KOPT-K1 (cell line): Measurements from ENCODE around the gene CBR1.
"Not testable (repeated sequence)": the region's sequence is repeated elsewhere in the genome, so short reads cannot be mapped to it uniquely, and the experiment has no call there.

Source experiments
- H3K27ac ChIP-seq: fragments of 200-600 bp; sonication (generic); 2 replicates; pipeline ENCODE4 v1.5.1; 2016; ENCODE audit warnings: antibody characterized with exemption, mild to moderate bottlenecking, low read depth, low read length; ENCODE audit not compliant: poor library complexity, severe bottlenecking
- H3K36me3 ChIP-seq: fragments of 200-600 bp; sonication (generic); 2 replicates; pipeline ENCODE4 v1.5.1; 2017; ENCODE audit warnings: antibody characterized with exemption, mild to moderate bottlenecking, low read length, moderate library complexity; ENCODE audit not compliant: insufficient read depth
- H3K9me3 ChIP-seq: fragments of 200-600 bp; sonication (generic); 2 replicates; pipeline ENCODE4 v1.5.1; 2017; ENCODE audit warnings: antibody characterized with exemption, low read length, mild to moderate bottlenecking; ENCODE audit not compliant: insufficient read depth, poor library complexity, severe bottlenecking

CBR1 gene

DNA sequence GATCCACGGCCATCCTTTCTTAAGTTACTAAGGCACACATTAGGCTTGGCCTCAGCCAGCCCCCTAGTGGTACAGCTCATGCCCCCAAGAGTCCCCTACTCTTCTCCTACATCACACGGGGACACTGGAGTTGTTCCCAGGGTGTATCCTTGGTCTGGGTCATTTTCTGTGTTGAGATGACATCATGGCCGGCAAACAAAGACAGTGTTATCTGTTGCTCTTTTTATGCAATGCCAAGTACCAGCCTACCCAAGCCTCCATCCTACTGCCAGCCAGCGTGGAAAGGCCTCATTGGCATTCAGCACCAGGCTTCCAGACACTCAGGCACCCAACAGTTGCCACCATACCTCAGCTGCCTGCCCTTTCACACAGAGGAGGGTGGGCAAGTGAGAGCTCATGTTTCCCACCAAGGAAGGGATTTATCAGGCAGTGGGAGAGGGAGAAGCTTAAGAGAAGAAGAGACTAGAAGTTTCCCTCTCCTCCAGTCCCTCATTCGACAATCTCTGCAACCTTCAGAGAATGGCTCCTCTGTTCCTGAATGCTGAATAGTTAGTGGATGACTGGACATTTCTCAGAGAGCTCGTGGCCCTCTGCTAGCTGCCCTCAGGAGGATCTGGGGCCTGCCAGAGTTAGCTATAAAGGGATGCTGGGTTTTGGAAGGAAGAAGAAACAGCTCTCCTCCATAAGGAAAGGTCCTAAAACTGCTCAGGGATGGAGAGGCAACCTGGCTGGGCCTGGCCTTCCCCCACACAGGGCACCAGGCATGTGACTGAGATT is 17.7 kb downstream of the CBR1 start:
- Histone ChIP-seq H3K27ac (no peak overlapping the region), H3K9me3 (peaks cover under 1% of the 10 kb centered on the region), H3K36me3 (no peaks in the 10 kb centered on the region)

DNA sequence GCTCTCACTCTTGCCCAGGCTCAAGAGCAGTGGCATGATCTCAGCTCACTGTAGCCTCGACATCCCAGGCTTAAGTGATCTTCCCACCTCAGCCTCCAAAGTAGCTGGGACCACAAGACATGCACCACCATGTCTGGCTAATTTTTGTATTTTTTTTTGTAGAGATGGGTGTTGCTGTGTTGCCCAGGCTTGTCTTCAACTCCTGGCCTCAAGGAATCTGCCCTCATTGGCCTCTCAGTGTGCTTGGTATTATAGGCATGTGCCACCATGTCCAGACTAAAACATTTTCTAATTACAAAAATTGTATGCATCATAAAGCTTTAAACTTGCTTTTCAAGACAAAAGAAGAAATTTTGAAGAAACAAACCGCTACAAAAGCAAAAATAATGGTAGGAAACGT is 20.1 kb downstream of the CBR1 start:
- H3K9me3 ChIP-seq: peaks cover 24% of the 10 kb centered on the region
- no peak overlapping the region for H3K27ac ChIP-seq
- H3K36me3 ChIP-seq: no peaks in the 10 kb centered on the region

DNA sequence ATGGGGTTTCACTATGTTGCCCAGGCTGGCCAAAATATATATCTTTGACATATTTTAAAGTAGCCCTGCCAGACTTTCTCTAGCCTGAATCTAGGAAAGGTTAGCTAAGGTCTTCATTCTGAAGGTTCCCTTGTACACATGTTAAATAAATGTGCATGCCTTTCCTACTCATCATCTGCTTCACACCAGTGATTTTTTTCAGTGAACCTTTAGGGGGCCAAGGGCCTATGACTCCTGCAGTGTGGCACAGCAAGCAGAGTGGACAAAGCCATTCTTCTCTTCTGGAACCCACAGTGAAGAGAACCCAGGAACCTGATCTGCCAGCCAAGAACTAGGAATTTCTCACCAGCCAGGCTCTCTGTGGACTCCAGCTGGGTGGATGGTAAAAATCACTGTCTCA is 22.9 kb downstream of the CBR1 start:
- H3K27ac ChIP-seq: no peak overlapping the region
- peaks cover 31% of the 10 kb centered on the region for H3K9me3 ChIP-seq
- H3K36me3 ChIP-seq: no peaks in the 10 kb centered on the region

DNA sequence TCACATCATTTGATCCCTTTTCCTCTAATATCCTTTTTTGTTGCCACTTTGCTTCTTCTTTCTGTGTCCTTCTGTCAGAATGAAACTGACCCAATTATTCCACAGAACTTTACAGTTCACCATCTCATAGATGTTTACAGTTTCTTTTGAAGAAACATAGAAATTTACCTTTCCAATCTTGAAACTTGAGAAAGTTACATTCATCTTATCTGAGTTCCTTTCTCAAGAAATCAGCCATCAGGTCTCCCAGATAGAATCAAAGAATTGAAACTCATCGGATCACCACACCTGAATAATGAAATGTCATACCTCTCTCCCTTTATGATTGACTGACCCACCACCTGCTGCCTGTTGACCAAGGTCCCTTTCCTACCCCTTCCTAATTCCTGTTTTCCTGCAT is 23.7 kb downstream of the CBR1 start:
- Histone ChIP-seq H3K27ac (no peak overlapping the region), H3K36me3 (no peaks in the 10 kb centered on the region), H3K9me3 (peaks cover 31% of the 10 kb centered on the region)

DNA sequence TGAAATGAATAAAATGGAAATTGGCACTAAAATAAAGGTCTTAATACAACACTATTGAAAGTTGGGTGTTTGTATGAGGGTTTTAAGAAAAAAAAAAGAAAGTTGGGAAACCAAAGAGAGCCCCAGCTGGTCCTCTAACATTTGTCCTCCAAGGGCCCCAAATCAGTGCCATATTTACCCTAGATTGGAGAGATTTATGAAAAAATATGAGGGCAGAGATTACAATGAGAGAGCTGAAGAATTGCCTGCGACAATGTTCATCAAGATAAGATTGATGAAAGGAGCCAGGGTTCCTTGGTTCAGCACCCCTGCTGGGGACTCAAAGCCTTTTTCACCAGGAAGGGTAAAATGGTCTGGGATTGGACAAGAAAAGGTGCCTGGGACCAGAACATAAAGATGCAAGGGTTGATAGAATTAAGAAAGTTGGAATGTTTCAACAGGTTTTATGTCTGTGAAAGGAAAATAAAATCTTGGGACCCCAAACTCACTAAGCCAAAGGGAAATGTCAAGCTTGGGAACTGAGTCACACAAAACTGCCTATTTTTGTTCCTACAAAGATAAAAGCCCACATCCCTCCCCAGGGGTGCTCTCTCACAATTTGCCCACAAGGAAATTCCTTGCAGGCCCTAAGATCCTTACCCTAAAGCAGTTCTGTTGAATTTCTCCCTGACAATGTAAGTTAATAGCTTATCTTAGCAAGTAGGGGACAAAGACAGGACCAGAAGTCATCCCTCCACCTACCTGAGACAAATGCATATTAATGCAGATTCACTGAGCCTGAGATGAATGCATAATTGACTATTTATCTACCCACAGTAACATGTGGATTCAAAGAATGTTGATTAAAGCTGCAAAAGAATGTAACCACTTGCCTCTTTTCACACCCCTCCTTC is 26.8 kb downstream of the CBR1 start:
- Histone ChIP-seq H3K27ac (no peak overlapping the region), H3K36me3 (no peaks in the 10 kb centered on the region), H3K9me3 (peaks cover 31% of the 10 kb centered on the region)

DNA sequence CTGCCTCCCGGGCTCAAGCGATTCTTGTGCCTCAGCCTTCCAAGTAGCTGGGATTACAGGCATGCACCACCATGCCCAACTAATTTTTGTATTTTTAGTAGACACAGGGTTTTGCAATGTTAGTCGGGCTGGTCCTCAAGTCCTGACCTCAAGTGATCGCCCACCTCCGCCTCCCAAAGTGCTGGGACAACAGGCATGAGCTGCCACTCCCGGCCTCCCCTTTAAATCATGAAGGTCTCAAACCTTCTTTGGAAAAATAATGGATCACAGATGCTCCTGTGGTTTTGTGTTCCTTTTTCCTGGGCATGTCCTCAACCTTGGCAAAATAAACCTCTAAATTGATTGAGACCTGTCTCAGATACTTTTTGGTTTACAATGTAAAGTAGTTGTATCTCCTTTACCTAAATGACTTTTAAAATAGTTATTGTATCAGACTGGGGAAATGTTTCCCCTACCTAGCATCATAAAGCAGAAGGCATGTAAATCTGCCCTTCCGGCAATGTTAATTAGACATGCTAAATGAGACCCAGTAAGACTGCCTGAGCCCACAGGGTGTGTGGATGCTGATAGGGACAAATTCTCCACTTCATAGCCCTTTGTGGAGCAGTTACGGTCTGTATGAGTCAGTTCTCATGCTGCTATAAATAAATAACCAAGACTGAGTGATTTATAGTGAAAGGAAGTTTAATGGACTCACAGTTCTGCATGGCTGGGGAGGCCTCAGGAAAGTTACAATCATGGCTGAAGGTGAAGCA is 27.8 kb downstream of the CBR1 start:
- Histone ChIP-seq H3K27ac (no peak overlapping the region), H3K36me3 (no peaks in the 10 kb centered on the region), H3K9me3 (peaks cover 29% of the 10 kb centered on the region)

DNA sequence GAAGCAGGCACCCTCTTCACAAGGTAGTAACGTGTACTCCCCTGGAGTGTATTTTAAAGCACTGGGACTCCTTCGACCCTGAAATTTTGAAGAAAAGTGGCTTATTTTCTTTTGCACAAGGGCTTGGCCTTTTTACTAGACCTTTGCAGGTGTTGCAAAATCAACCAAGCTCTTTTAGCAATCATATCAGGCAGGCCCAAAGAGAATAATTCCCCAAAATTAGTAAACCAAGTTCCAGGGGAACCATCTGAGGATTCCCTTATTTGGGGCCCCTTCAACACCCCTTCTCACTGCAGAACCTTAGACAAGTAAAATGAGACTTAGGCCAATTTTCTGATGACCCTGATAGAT is 28.3 kb downstream of the CBR1 start:
- Histone ChIP-seq H3K9me3 (peaks cover 29% of the 10 kb centered on the region), H3K36me3 (no peaks in the 10 kb centered on the region), H3K27ac (no peak overlapping the region)

DNA sequence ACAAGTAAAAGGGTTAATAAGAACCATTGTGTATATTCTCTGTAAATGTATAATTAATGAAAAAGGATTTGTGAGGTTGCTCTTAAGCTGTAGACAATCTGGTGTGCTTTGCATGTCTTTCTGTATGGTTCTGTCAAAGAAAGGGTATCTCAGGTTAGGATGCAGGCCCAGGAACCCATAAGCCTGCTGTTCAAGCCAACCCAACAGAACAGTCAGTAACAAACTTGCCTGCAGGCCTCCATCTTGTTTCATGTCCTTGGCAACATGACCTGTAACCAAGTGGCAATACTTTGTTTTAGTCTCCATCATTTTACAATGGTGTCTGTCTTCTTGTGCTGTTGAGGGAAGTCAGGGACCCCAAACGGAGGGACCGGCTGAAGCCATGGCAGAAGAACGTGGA is 29.2 kb downstream of the CBR1 start:
- no peak overlapping the region for H3K27ac ChIP-seq
- peaks cover 26% of the 10 kb centered on the region for H3K9me3 ChIP-seq
- no peaks in the 10 kb centered on the region for H3K36me3 ChIP-seq

DNA sequence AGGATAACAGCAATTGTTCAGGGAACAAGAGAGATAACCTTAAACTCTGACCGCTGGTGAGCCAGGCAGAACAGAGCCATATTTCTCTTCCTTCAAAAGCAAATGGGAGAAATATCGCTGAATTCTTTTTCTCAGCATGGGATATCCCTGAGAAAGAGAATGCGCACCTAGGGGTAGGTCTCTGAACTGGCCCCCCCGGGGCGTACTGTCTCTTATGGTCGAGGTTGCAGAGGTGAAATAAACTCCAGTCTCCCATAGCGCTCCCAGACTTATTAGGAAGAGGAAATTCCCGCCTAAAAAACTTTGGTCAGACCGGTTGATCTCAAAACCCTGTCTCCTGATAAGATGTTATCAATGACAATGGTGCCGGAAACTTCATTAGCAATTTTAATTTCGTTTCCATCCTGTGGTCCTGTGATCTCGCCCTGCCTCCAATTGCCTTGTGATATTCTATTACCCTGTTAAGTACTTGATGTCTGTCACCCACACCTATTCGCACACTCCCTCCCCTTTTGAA is 29.9 kb downstream of the CBR1 start:
- peaks cover 20% of the 10 kb centered on the region for H3K9me3 ChIP-seq
- H3K27ac ChIP-seq, H3K36me3 ChIP-seq: not testable (repeated sequence)

DNA sequence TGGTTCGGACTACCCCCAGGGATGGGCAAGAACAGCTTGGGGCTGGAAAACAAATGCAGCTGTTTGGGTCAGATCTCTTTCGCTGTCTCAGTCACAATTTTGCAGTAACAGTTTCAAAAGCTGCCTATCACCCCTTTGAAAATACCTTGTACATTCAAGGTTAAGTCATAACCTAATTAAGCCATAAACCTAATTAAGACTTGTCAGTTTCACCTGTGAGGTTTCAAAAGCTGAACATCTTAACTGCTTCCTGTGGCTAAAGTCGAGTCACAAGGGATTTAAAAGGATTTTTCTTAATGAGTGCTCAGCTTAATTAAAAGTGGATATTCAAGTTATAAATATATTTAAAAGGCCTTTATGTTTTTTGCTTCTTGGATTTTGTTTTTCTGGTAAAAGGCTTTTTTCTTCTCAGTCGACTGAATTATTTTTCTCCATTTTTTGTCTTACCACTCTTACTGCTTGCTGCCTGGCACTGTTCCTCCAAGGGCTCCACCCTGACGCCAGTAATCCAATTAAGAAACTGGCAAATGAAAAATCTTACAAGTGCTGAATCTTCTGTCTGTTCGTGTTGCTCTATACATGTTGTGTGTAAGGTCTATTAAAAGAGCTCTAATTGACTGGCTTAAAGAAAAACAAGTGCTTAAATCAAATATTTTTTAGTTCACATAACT is 31.3 kb downstream of the CBR1 start:
- no peak overlapping the region for H3K27ac ChIP-seq
- H3K36me3 ChIP-seq: no peaks in the 10 kb centered on the region
- H3K9me3 ChIP-seq: peaks cover 11% of the 10 kb centered on the region

DNA sequence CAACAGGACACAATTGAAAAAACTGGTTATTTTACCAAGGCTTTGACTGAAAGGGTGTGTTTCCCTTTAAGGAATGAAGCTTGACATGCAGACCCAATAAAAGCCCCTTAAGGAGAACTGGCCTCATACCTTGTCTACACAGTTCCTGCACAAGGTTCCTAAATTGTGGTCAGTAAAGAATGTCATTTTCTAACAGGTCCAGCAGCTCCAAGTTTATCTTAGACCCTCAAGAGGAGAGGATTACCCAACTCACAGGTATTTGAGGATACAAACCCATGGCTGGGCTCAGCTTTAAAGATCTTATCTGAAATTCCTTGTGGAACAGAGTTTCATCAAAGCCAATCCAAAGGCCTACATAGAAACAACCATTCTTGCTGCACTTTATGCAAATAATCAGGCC is 33.6 kb downstream of the CBR1 start:
- H3K36me3 ChIP-seq: no peaks in the 10 kb centered on the region
- H3K27ac ChIP-seq: no peak overlapping the region
- H3K9me3 ChIP-seq: peaks cover 11% of the 10 kb centered on the region

DNA sequence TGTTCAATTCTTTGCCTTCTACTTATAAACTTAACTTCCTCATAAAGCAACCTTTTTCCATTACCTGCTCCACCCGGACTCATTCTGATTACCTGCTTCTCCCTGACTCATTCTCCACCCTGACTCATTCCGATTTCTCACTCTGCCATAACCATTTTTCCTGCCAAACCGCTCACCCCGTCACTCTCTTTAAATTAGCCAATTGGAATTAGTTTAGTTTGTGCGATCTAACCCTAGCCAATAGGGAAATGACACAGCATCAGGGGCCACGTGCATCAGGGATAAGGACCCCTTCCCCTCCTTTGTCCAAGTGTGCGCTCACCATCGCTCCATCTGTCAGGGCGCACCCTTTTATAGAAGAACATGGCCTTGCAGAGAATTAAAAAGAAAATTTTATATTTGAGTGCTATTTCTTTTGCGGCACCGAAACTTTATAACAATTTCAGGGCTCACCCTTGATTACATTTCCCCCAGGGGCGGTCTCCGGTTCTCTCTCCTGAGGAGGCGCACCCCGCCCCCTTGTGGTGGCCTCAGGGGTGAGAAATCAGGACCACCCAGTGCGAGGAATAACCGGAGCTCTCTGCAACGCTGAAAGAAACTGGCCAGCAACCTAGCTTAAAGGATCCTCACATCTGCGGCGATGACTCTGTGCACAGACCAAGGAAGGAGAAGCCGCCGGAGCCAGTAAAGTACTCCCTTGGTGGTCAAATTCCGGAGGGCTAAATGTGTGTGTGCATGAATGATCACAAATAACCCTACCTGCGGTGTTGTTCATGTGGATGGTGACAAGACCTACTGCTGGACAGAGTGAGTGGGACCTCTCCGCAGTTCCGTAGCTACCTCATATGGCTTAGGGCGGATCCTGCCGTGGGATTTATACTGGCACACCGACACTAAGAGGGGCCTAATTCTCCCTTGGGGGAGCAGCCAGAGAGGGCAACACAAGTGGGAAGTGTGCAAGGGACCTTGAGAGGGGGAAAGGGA is 34.8 kb downstream of the CBR1 start:
- peaks cover 11% of the 10 kb centered on the region for H3K9me3 ChIP-seq
- H3K36me3 ChIP-seq: no peaks in the 10 kb centered on the region
- no peak overlapping the region for H3K27ac ChIP-seq

DNA sequence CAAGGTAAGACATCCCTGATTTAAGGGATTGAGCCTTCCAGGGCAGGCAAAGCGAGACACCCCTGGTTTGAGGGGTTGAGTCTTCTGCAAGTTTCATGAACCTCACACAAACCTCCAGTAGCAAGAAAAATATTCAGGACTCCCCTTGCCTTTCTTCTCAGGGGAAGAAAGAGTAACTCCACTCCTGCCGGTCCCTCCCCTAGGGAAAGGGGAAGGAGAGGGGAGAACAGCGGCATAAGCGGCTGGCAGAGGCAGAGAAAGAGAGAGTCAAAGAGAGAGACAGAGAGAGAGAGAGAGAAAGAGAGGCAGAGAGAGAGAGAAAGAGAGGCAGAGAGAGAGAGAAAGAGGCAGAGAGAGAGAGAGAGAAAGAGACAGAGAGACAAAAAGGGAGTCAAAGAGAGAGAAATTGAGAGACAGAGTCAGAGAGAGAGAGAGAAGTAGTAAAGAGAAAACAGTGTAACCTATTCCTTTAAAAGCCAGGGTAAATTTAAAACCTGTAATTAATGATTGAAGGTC is 35.6 kb downstream of the CBR1 start:
- Histone ChIP-seq H3K27ac (no peak overlapping the region), H3K36me3 (no peaks in the 10 kb centered on the region), H3K9me3 (peaks cover 11% of the 10 kb centered on the region)
